B cell (primary cell): ENCODE results near the gene SIPA1.

Experiments
- EZH2 ChIP-seq: IDR thresholded peaks from 2 replicates; pipeline ENCODE4 v1.6.1; 2012; ENCODE audit warnings: borderline replicate concordance, low read depth, mild to moderate bottlenecking, moderate library complexity, low read length; ENCODE audit not compliant: insufficient read depth, poor library complexity, severe bottlenecking
- TF ChIP-seq, protein P1 (sequence below): fragments of 200-600 bp; IDR thresholded peaks from one replicate; pipeline ENCODE4 v1.8.0; 2022; ENCODE audit warnings: antibody characterized with exemption, mild to moderate bottlenecking

DNA sequence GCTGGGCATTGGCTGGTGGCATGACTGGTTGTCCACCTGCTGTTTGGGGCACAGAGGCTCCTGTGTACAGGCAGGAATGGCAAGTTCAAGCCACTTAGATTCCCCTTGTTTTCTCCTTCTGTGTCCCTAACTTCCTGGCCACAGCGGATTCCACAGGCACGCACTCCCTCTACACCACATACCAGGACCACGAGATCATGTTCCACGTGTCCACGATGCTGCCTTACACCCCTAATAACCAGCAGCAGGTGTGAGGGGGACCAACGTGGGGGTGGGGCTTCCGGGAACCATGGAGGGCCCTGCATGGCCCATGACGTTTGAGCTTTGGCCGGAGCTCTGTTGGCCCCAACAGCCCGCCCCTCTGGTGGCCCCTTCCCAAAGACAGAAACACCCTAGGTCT lies 7.8 kb downstream of the SIPA1 start:
- TF ChIP-seq, protein P1, sequence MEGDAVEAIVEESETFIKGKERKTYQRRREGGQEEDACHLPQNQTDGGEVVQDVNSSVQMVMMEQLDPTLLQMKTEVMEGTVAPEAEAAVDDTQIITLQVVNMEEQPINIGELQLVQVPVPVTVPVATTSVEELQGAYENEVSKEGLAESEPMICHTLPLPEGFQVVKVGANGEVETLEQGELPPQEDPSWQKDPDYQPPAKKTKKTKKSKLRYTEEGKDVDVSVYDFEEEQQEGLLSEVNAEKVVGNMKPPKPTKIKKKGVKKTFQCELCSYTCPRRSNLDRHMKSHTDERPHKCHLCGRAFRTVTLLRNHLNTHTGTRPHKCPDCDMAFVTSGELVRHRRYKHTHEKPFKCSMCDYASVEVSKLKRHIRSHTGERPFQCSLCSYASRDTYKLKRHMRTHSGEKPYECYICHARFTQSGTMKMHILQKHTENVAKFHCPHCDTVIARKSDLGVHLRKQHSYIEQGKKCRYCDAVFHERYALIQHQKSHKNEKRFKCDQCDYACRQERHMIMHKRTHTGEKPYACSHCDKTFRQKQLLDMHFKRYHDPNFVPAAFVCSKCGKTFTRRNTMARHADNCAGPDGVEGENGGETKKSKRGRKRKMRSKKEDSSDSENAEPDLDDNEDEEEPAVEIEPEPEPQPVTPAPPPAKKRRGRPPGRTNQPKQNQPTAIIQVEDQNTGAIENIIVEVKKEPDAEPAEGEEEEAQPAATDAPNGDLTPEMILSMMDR: no peak
- no peak for TF ChIP-seq EZH2
